ENCODE data around the gene FAM107B. TPM values are rescaled to one million over a fixed set of nuclear protein-coding genes. Genes with fewer than 3 reads are reported as not detected.

The FAM107B gene
- total and polyA plus RNA-seq, 2 of the 13 experiments (the other 11 are each of a cell fraction or from before 2014, with no cell fraction given): 15.7 to 24.8 TPM

GRCh38 chr10:14571866-14572507, 202.7 kb downstream of the FAM107B start (continued):
- TF ChIP-seq ZMYM3 (CRISPR knock-in tag; IDR thresholded peaks at IDR 0.05): peak; percentile 53; the same call in 1 of the 2 replicates
- TF ChIP-seq, protein P1, sequence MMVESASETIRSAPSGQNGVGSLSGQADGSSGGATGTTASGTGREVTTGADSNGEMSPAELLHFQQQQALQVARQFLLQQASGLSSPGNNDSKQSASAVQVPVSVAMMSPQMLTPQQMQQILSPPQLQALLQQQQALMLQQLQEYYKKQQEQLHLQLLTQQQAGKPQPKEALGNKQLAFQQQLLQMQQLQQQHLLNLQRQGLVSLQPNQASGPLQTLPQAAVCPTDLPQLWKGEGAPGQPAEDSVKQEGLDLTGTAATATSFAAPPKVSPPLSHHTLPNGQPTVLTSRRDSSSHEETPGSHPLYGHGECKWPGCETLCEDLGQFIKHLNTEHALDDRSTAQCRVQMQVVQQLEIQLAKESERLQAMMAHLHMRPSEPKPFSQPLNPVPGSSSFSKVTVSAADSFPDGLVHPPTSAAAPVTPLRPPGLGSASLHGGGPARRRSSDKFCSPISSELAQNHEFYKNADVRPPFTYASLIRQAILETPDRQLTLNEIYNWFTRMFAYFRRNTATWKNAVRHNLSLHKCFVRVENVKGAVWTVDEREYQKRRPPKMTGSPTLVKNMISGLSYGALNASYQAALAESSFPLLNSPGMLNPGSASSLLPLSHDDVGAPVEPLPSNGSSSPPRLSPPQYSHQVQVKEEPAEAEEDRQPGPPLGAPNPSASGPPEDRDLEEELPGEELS (CRISPR knock-in tag; IDR thresholded peaks at IDR 0.05): peak; percentile 91
- TF ChIP-seq ZNF383 (CRISPR knock-in tag; IDR thresholded peaks at IDR 0.05; ENCODE audit: borderline replicate concordance): no peak
- no peak for TF ChIP-seq KDM5A (IDR thresholded peaks at IDR 0.05; ENCODE audit: borderline replicate concordance, low read length)
- TF ChIP-seq ATF1 (CRISPR knock-in tag; IDR thresholded peaks at IDR 0.05): peak; percentile 62; the same call in 1 of the 2 replicates
- TF ChIP-seq, protein P2, sequence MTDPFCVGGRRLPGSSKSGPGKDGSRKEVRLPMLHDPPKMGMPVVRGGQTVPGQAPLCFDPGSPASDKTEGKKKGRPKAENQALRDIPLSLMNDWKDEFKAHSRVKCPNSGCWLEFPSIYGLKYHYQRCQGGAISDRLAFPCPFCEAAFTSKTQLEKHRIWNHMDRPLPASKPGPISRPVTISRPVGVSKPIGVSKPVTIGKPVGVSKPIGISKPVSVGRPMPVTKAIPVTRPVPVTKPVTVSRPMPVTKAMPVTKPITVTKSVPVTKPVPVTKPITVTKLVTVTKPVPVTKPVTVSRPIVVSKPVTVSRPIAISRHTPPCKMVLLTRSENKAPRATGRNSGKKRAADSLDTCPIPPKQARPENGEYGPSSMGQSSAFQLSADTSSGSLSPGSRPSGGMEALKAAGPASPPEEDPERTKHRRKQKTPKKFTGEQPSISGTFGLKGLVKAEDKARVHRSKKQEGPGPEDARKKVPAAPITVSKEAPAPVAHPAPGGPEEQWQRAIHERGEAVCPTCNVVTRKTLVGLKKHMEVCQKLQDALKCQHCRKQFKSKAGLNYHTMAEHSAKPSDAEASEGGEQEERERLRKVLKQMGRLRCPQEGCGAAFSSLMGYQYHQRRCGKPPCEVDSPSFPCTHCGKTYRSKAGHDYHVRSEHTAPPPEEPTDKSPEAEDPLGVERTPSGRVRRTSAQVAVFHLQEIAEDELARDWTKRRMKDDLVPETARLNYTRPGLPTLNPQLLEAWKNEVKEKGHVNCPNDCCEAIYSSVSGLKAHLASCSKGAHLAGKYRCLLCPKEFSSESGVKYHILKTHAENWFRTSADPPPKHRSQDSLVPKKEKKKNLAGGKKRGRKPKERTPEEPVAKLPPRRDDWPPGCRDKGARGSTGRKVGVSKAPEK (CRISPR knock-in tag; IDR thresholded peaks at IDR 0.05; ENCODE audit: borderline replicate concordance): no peak
- TF ChIP-seq HDAC1 (CRISPR knock-in tag; IDR thresholded peaks at IDR 0.05): peak; percentile 73
- TF ChIP-seq SATB2 (CRISPR knock-in tag; IDR thresholded peaks at IDR 0.05): no peak
- TF ChIP-seq TMF1 (CRISPR knock-in tag; IDR thresholded peaks at IDR 0.05; ENCODE audit: low read depth): no peak
- TF ChIP-seq ZFP91 (CRISPR knock-in tag; IDR thresholded peaks at IDR 0.05; ENCODE audit: borderline replicate concordance): no peak
- TF ChIP-seq, protein P3, sequence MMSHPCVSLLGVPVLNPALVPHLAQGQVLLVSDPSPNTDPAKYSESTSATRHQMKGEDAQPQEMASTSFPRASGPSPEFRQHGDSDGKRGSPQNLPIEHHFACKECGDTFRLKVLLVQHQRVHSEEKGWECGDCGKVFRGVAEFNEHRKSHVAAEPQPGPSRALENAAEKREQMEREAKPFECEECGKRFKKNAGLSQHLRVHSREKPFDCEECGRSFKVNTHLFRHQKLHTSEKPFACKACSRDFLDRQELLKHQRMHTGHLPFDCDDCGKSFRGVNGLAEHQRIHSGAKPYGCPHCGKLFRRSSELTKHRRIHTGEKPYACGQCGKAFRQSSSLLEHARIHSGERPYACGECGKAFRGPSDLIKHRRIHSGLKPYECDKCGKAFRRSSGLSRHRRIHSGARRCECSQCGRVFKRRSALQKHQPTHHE (CRISPR knock-in tag; IDR thresholded peaks at IDR 0.05; ENCODE audit: borderline replicate concordance): no peak
- no peak for TF ChIP-seq LCORL (IDR thresholded peaks at IDR 0.05)
- TF ChIP-seq LCORL (CRISPR knock-in tag; IDR thresholded peaks at IDR 0.05): peak; percentile 54
- TF ChIP-seq ZNF552 (CRISPR knock-in tag; IDR thresholded peaks at IDR 0.05; ENCODE audit: borderline replicate concordance): no peak
- no peak for TF ChIP-seq PLRG1 (conservative IDR thresholded peaks at IDR 0.05)
- TF ChIP-seq, protein P4, sequence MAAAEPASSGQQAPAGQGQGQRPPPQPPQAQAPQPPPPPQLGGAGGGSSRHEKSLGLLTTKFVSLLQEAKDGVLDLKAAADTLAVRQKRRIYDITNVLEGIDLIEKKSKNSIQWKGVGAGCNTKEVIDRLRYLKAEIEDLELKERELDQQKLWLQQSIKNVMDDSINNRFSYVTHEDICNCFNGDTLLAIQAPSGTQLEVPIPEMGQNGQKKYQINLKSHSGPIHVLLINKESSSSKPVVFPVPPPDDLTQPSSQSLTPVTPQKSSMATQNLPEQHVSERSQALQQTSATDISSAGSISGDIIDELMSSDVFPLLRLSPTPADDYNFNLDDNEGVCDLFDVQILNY (CRISPR knock-in tag; conservative IDR thresholded peaks at IDR 0.05): no peak
- no peak for TF ChIP-seq ZNF562 (CRISPR knock-in tag; IDR thresholded peaks at IDR 0.05; ENCODE audit: borderline replicate concordance)
- TF ChIP-seq, protein P5, sequence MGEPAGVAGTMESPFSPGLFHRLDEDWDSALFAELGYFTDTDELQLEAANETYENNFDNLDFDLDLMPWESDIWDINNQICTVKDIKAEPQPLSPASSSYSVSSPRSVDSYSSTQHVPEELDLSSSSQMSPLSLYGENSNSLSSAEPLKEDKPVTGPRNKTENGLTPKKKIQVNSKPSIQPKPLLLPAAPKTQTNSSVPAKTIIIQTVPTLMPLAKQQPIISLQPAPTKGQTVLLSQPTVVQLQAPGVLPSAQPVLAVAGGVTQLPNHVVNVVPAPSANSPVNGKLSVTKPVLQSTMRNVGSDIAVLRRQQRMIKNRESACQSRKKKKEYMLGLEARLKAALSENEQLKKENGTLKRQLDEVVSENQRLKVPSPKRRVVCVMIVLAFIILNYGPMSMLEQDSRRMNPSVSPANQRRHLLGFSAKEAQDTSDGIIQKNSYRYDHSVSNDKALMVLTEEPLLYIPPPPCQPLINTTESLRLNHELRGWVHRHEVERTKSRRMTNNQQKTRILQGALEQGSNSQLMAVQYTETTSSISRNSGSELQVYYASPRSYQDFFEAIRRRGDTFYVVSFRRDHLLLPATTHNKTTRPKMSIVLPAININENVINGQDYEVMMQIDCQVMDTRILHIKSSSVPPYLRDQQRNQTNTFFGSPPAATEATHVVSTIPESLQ (CRISPR knock-in tag; conservative IDR thresholded peaks at IDR 0.05): no peak
- TF ChIP-seq BRD4 (CRISPR knock-in tag; IDR thresholded peaks at IDR 0.05): no peak
